HL-60 (cell line): ENCODE measurements around the gene IGFLR1.

Source experiments
- DNase-seq, 2 experiments: peaks; one replicate each; pipeline ENCODE4 v3.0.0-alpha.2; 2010 to 2020; ENCODE audit warnings: low read depth in 1 of 2, low spot score in 1 of 2
- H3K27ac ChIP-seq: fragments of 250-450 bp; sonication (Bioruptor Pico); replicated peaks from 2 replicates; pipeline ENCODE4 v1.5.1; 2020; ENCODE audit warnings: mild to moderate bottlenecking, moderate library complexity
- H3K27me3 ChIP-seq: fragments of 250-450 bp; sonication (Bioruptor Pico); 2 replicates; pipeline ENCODE4 v1.5.1; 2021; ENCODE audit warnings: mild to moderate bottlenecking, moderate library complexity; ENCODE audit not compliant: insufficient read depth, poor library complexity, severe bottlenecking
- H3K4me3 ChIP-seq: replicated peaks from 2 replicates; pipeline ENCODE4 v1.5.1; 2011; ENCODE audit warnings: mild to moderate bottlenecking, control low read depth, low read length; ENCODE audit not compliant: insufficient read depth
- CTCF ChIP-seq: IDR thresholded peaks from one replicate; pipeline ENCODE4 v1.5.1; 2011; ENCODE audit warnings: low read length, control low read depth, inconsistent platforms; ENCODE audit not compliant: insufficient read depth
- GABPA ChIP-seq: IDR thresholded peaks from 2 replicates; pipeline ENCODE4 v1.6.1; 2012; ENCODE audit warnings: low read depth
- POLR2AphosphoS5 ChIP-seq: IDR thresholded peaks from 2 replicates; pipeline ENCODE4 v1.6.1; 2012; ENCODE audit warnings: low read depth
- REST ChIP-seq: IDR thresholded peaks from 2 replicates; pipeline ENCODE4 v1.6.1; 2012; ENCODE audit warnings: low read depth; ENCODE audit not compliant: insufficient replicate concordance
- SPI1 ChIP-seq: IDR thresholded peaks from 2 replicates; pipeline ENCODE4 v1.6.1; 2012; ENCODE audit warnings: low read depth, mild to moderate bottlenecking, borderline replicate concordance

Gene IGFLR1

GRCh38 chr19:35751839-35752745, 9.8 kb upstream of the IGFLR1 start:
- TF ChIP-seq POLR2AphosphoS5, result no peak
- Histone ChIP-seq H3K27me3 (no peaks in the 10 kb centered on the region), H3K27ac (no peak overlapping the region), H3K4me3 (no peak overlapping the region)
- no peak for DNase-seq

- no peak overlapping the region for H3K27ac ChIP-seq
- no peak for TF ChIP-seq SPI1
- TF ChIP-seq REST, result no peak
- no peak for TF ChIP-seq CTCF
- no peak for TF ChIP-seq GABPA
- no peak for TF ChIP-seq POLR2AphosphoS5
- no peaks in the 10 kb centered on the region for H3K27me3 ChIP-seq
Measured at GRCh38 chr19:35750167-35750566, 7.9 kb upstream of the IGFLR1 start.

GRCh38 chr19:35748106-35749020, 6.1 kb upstream of the IGFLR1 start, which contains the start of gene LIN37:
LIN37 (plus strand) TSS chr19:35748576; CDS start chr19:35748725, 149 bp downstream.
- Histone ChIP-seq H3K27me3 (no peaks in the 10 kb centered on the region), H3K4me3 (peak within 1 kb of the TSS; percentile 97), H3K27ac (peak within 1 kb of the TSS; percentile 62)
- peak; percentile 99 to 100 for DNase-seq
- TF ChIP-seq CTCF (no peak), GABPA (peak; percentile 88), SPI1 (no peak), POLR2AphosphoS5 (peak; percentile 44; the same call in 1 of the 2 replicates), REST (no peak)

More at GRCh38 chr19:35750167-35750566, 7.9 kb upstream of the IGFLR1 start:
- no peak overlapping the region for H3K4me3 ChIP-seq
- no peak for DNase-seq

GRCh38 chr19:35746531-35746930, 4.3 kb upstream of the IGFLR1 start:
- Histone ChIP-seq H3K27ac (peak overlapping the region; percentile 98), H3K4me3 (peak overlapping the region; percentile 79), H3K27me3 (no peaks in the 10 kb centered on the region)
- TF ChIP-seq GABPA, result no peak
- peak; percentile 12; the same call in 1 of the 2 replicates for TF ChIP-seq SPI1
- peak; percentile 42 to 50 for DNase-seq
